GM12801 (cell line): ENCODE measurements around the gene SORCS1.

ENCODE experiments used
- TF ChIP-seq, protein P1 (sequence below): IDR thresholded peaks from one replicate; pipeline ENCODE4 v1.5.1; 2011; ENCODE audit warnings: control low read depth; ENCODE audit not compliant: insufficient read length; ENCODE audit errors: extremely low read depth

Gene SORCS1

GRCh38 chr10:106799776-106800175 is 364.7 kb downstream of the SORCS1 start:
- TF ChIP-seq, protein P1, sequence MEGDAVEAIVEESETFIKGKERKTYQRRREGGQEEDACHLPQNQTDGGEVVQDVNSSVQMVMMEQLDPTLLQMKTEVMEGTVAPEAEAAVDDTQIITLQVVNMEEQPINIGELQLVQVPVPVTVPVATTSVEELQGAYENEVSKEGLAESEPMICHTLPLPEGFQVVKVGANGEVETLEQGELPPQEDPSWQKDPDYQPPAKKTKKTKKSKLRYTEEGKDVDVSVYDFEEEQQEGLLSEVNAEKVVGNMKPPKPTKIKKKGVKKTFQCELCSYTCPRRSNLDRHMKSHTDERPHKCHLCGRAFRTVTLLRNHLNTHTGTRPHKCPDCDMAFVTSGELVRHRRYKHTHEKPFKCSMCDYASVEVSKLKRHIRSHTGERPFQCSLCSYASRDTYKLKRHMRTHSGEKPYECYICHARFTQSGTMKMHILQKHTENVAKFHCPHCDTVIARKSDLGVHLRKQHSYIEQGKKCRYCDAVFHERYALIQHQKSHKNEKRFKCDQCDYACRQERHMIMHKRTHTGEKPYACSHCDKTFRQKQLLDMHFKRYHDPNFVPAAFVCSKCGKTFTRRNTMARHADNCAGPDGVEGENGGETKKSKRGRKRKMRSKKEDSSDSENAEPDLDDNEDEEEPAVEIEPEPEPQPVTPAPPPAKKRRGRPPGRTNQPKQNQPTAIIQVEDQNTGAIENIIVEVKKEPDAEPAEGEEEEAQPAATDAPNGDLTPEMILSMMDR: no peak

- TF ChIP-seq, protein P1: no peak
Measured at GRCh38 chr10:106795619-106796018, 368.9 kb downstream of the SORCS1 start.

- TF ChIP-seq, protein P1: no peak
Measured at GRCh38 chr10:106793617-106794016, 370.9 kb downstream of the SORCS1 start.

- TF ChIP-seq, protein P1: no peak
Measured at GRCh38 chr10:106789623-106790022, 374.9 kb downstream of the SORCS1 start.

DNA sequence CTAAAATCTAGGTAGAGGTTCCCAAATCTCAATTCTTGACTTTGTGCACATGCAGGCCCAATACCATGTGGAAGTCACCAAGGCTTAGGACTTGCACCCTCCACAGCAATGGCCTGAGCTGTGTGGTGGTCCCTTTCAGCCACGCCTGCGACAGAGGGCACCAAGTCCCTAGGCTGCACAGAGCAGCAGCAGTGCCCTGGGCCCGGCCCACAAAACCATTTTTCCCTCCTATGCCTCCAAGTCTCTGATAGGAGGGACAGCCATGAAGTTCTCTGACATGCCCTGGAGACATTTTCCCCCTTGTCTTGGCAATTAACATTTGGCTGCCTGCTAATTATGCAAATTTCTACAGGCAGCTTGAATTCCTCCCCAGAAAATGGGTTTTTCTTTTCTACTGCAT is 375.5 kb downstream of the SORCS1 start:
- TF ChIP-seq, protein P1: no peak

DNA sequence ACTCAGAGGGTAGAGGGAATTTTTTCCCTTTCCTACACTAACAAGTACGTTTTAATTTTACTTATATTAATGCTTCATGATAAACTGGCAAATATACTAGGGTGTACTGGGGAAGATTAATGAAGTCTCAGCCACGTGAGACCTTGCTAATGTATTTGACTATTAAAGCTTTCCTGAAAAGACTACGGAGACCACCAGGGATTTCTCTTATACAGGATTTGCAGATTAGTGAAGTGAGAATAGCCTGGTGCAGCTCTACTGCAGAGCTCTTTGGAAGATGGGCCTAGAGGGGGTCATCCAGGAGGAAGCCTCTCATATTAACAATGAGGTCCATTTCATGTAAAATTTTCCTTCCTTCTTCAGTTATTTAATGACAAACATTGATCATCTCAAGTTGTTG is 379.0 kb downstream of the SORCS1 start:
- TF ChIP-seq, protein P1: no peak

DNA sequence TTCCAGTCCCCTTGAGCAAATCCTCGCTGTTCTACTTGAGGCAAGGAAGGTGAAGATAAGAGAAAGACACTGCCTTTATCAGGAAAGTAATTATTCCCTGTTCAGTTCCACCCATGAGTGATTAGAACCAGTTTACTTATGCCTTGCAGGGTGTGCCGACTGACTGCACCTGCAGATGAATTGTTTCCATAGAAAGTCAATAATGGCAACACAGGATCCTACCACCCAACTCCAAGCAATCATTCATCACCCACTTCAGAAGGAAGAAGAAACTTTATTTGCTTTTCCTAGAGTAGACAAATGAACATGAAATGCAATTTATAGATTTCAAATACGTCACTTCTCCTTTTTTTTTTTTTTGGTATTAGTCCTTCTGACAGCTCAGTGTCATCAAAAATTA is 383.9 kb downstream of the SORCS1 start:
- TF ChIP-seq, protein P1: no peak

DNA sequence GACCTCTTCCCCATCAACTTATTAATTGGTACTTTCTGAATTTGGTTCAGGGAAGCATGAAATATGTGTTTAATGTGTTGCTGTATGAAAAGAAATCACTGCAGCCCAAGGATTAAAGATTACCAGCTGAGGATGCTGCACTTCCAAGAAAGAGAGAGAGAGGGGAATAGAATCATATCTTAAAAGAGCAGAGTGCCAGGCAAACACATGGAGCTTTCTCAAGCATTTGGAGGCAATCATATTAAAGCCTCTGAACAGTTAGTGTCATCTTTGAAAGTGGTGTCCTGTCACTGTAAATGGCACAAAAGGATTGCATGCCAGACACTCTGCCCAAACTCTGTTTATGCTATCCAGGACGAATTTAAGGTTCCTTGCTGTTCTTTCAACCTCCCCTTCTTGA is 386.7 kb downstream of the SORCS1 start:
- TF ChIP-seq, protein P1: no peak
